Ovary (tissue), 9 donors: Measurements from ENCODE around the gene WWC1. TPM values are rescaled to one million over a fixed set of nuclear protein-coding genes. Genes with fewer than 3 reads are reported as not detected.

Experiments used
- DNase-seq, 5 donors: peaks; one replicate each; pipeline ENCODE4 v3.0.0-alpha.2; 2019 to 2020
- H3K27ac ChIP-seq, 2 donors: fragments of 200-600 bp; one replicate each; pipeline versions ENCODE4 v1.5.1 to v1.8.0; 2019 to 2022
- H3K27me3 ChIP-seq: fragments of 200-600 bp; one replicate; pipeline ENCODE4 v1.8.0; 2022
- H3K36me3 ChIP-seq: fragments of 200-600 bp; sonication (generic); one replicate; pipeline ENCODE4 v1.5.1; 2019
- H3K4me1 ChIP-seq: one replicate; pipeline ENCODE4 v1.8.1; 2013; ENCODE audit warnings: mild to moderate bottlenecking, moderate library complexity; ENCODE audit not compliant: insufficient read depth
- H3K4me3 ChIP-seq: fragments of 200-600 bp; sonication (generic); one replicate; pipeline ENCODE4 v1.5.1; 2017
- H3K9me3 ChIP-seq, 2 donors: fragments of 200-600 bp in 1 of 2; sonication (generic) in 1 of 2; one replicate each; pipeline versions ENCODE4 v1.5.1 to v1.8.1; 2013 to 2019; ENCODE audit warnings: mild to moderate bottlenecking in 1 of 2, moderate library complexity in 1 of 2
- EP300 ChIP-seq: sonication (generic); formaldehyde crosslinking; IDR thresholded peaks from one replicate; pipeline ENCODE4 v1.6.1; 2017; ENCODE audit warnings: antibody characterized with exemption
- POLR2A ChIP-seq: fragments of 450-650 bp; IDR thresholded peaks from one replicate; pipeline ENCODE4 v1.6.1; 2017; ENCODE audit warnings: antibody characterized with exemption, mild to moderate bottlenecking, moderate library complexity
- WGBS, 3 donors: extraction: QIAGEN DNeasy Blood & Tissue Kit in 1 of 3; methylation state at CpG; one replicate each; pipeline versions ENCODE4 v1.1.5 to v1.1.7; 2013 to 2017; 5-methylcytosine and 5-hydroxymethylcytosine counted together
- intact Hi-C, 4 donors: fragments of 100-400 bp; cut with DNase I; formaldehyde crosslinking; loops; one replicate each; pipeline versions ENCODE4 v1.11.0 to v1.15.1; 2022 to 2023
- polyA plus RNA-seq, 2 donors: library from polyadenylated mRNA; stranded (reverse); fragments of 200-250 nt in 1 of 2; fragments of 350-450 nt in 1 of 2; fragmentation: Illumina TruSeq in 1 of 2; extraction: RNeasy Lipid Tissue Mini Kit (QIAGEN cat#74804) in 1 of 2; gene quantifications; one replicate each; pipeline ENCODE4 v1.2.3, GENCODE V29; 2013 to 2014
- total RNA-seq, 7 donors: library from RNA; depleted of rRNA in 2 of 7; stranded (reverse); fragments of >200 nt in 2 of 7; fragmentation: NEBNext Ultra II Directional in 3 of 7; extraction: Animal tissue kit (Norgen Biotek cat#: 25700) in 3 of 7; gene quantifications; one replicate each; pipeline versions ENCODE4 v1.1.0 to v1.2.4, GENCODE V29; 2016 to 2023
- TF ChIP-seq, protein P1 (sequence below), 3 donors: fragments of 450-650 bp in 2 of 3; fragments of 200-600 bp in 1 of 3; IDR thresholded peaks; one replicate each; pipeline versions ENCODE4 v1.5.1 to v1.8.0; 2016 to 2022; ENCODE audit warnings: antibody characterized with exemption in 3 of 3, mild to moderate bottlenecking in 1 of 3
- donor health status: DM: no; HTN: no; CAD: no; lungs with moderate emphysema.
- donor health status: DM: no; HTN: no; CAD: no.
- donor health status: Bipolar disorder and iron deficiency.
- donor health status: DM: yes; HTN: yes; CAD: no.
- donor health status: DM: no; HTN: no; CAD: no.
- donor health status: DM: yes; HTN: yes; CAD: no.

Gene WWC1
- total and polyA plus RNA-seq, 9 donors = 0.58 to 60.3 (median 5.3) TPM

DNA sequence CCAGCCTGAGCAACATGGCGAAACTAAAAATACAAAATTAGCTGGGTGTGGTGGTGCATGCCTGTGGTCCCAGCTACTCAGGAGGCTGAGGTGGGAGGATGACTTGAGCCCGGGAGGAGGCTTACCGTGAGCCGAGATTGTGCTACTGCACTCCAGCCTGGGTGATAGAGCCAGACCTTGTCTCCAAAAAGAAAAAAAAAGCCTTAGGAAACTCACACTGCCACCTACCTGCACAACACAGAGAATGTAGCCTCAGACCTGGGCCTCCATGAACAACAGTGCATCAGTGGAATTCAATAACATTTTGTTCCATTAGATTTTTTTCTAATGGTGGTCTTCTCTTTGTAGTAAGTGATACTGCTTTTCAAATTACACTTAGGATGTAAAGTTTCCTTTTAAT is 131.0 kb downstream of the WWC1 start:
- Histone ChIP-seq H3K9me3 (no peaks in the 10 kb centered on the region), H3K27ac (no peak overlapping the region), H3K4me3 (no peak overlapping the region), H3K27me3 (no peaks in the 10 kb centered on the region), H3K36me3 (no peaks in the 10 kb centered on the region), H3K4me1 (no peaks in the 10 kb centered on the region)
- DNase-seq = no peak
- TF ChIP-seq EP300 (no peak), POLR2A (no peak)
- TF ChIP-seq, protein P1, sequence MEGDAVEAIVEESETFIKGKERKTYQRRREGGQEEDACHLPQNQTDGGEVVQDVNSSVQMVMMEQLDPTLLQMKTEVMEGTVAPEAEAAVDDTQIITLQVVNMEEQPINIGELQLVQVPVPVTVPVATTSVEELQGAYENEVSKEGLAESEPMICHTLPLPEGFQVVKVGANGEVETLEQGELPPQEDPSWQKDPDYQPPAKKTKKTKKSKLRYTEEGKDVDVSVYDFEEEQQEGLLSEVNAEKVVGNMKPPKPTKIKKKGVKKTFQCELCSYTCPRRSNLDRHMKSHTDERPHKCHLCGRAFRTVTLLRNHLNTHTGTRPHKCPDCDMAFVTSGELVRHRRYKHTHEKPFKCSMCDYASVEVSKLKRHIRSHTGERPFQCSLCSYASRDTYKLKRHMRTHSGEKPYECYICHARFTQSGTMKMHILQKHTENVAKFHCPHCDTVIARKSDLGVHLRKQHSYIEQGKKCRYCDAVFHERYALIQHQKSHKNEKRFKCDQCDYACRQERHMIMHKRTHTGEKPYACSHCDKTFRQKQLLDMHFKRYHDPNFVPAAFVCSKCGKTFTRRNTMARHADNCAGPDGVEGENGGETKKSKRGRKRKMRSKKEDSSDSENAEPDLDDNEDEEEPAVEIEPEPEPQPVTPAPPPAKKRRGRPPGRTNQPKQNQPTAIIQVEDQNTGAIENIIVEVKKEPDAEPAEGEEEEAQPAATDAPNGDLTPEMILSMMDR (IDR thresholded peaks at IDR 0.05) = no peak
- WGBS, 3 donors = 82 to 85% (median 84%) methylated on average over 4 of the region's 4 CpGs
- intact Hi-C loops = no loop called here

DNA sequence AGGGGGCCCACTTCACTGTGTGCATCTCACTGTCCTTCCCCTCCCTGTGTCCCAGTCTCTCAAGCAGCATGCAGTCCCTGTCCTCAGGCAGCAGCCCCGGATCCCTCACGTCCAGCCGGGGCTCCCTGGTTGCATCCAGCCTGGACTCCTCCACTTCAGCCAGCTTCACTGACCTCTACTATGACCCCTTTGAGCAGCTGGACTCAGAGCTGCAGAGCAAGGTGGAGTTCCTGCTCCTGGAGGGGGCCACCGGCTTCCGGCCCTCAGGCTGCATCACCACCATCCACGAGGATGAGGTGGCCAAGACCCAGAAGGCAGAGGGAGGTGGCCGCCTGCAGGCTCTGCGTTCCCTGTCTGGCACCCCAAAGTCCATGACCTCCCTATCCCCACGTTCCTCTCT is 132.0 kb downstream of the WWC1 start:
- Histone ChIP-seq H3K27me3 (no peaks in the 10 kb centered on the region), H3K36me3 (no peaks in the 10 kb centered on the region), H3K9me3 (no peaks in the 10 kb centered on the region), H3K27ac (no peak overlapping the region), H3K4me1 (no peaks in the 10 kb centered on the region), H3K4me3 (no peak overlapping the region)
- TF ChIP-seq EP300 (no peak), POLR2A (no peak)
- TF ChIP-seq, protein P1 (IDR thresholded peaks at IDR 0.05) = no peak
- DNase-seq = no peak
- intact Hi-C loops = no loop called here
- WGBS, 3 donors = 80 to 90% (median 86%) methylated on average over 7 to 9 of the region's 9 CpGs

GRCh38 chr5:168423971-168424370 is 132.5 kb downstream of the WWC1 start:
- 90 to 91% (median 90%) methylated on average over 4 of the region's 4 CpGs for WGBS, 3 donors
- intact Hi-C loops = no loop called here
- no peak for DNase-seq
- Histone ChIP-seq H3K9me3 (no peaks in the 10 kb centered on the region), H3K27me3 (no peaks in the 10 kb centered on the region), H3K36me3 (no peaks in the 10 kb centered on the region), H3K4me1 (no peaks in the 10 kb centered on the region), H3K4me3 (no peak overlapping the region), H3K27ac (no peak overlapping the region)
- TF ChIP-seq EP300 (no peak), POLR2A (no peak)
- TF ChIP-seq, protein P1 (IDR thresholded peaks at IDR 0.05) = no peak

- no peaks in the 10 kb centered on the region for H3K27me3 ChIP-seq
- no peaks in the 10 kb centered on the region for H3K9me3 ChIP-seq
- H3K36me3 ChIP-seq = no peaks in the 10 kb centered on the region
- no peak overlapping the region for H3K4me3 ChIP-seq
- intact Hi-C loops = no loop called here
- WGBS, 3 donors = 47 to 66% (median 53%) methylated on average over 3 of the region's 3 CpGs
- DNase-seq = no peak
- TF ChIP-seq, protein P1 (IDR thresholded peaks at IDR 0.05) = no peak
- TF ChIP-seq POLR2A (no peak), EP300 (no peak)
- no peaks in the 10 kb centered on the region for H3K4me1 ChIP-seq
- no peak overlapping the region for H3K27ac ChIP-seq
These were observed 133.3 kb downstream of the WWC1 start for GRCh38 chr5:168424594-168425323.
